Keratinocyte (primary cell): Measurements from ENCODE around the gene PDZD2. TPM values are rescaled to one million over a fixed set of nuclear protein-coding genes. Genes with fewer than 3 reads are reported as not detected.

Source experiments
- DNase-seq: peaks from one replicate; pipeline ENCODE4 v3.0.0-alpha.2; 2011; ENCODE audit warnings: low read depth, missing footprints, low spot score
- FAIRE-seq: peaks from 2 replicates; lab custom pipeline; 2011; peaks lifted over from hg19 to GRCh38; lab: Jason Lieb, UNC
- H2AFZ ChIP-seq: 2 replicates; pipeline ENCODE4 v1.6.0; 2012; ENCODE audit warnings: low read length, control low read depth, inconsistent platforms; ENCODE audit not compliant: control insufficient read depth
- H3K27ac ChIP-seq: 2 replicates; pipeline ENCODE4 v1.5.1; 2011; ENCODE audit warnings: low read length; ENCODE audit not compliant: control insufficient read depth, insufficient read depth
- H3K27me3 ChIP-seq: 3 replicates; pipeline ENCODE4 v1.6.0; 2011; ENCODE audit warnings: low read length; ENCODE audit not compliant: control insufficient read depth, insufficient read depth; ENCODE audit errors: extremely low read depth
- H3K36me3 ChIP-seq, 2 experiments: 2 replicates in 1 of 2; 3 replicates in 1 of 2; pipeline ENCODE4 v1.5.1; 2011; ENCODE audit warnings: low read length in 2 of 2, mild to moderate bottlenecking in 1 of 2; ENCODE audit not compliant: control insufficient read depth in 2 of 2, insufficient read depth in 2 of 2; ENCODE audit errors: extremely low read depth in 1 of 2
- H3K4me1 ChIP-seq: 3 replicates; pipeline ENCODE4 v1.5.1; 2011; ENCODE audit warnings: low read length; ENCODE audit not compliant: control insufficient read depth, insufficient read depth; ENCODE audit errors: extremely low read depth
- H3K4me2 ChIP-seq: 3 replicates; pipeline ENCODE4 v1.6.0; 2011; ENCODE audit warnings: low read depth, low read length; ENCODE audit not compliant: control insufficient read depth, insufficient read depth; ENCODE audit errors: extremely low read depth
- H3K4me3 ChIP-seq, 3 experiments: fragments of 200-600 bp in 1 of 3; sonication (generic) in 1 of 3; 2 replicates in 2 of 3; 3 replicates in 1 of 3; pipeline ENCODE4 v1.5.1; 2011 to 2016; ENCODE audit warnings: low read length in 3 of 3, mild to moderate bottlenecking in 3 of 3, control low read depth in 2 of 3, inconsistent platforms in 1 of 3, low read depth in 1 of 3, mixed read lengths in 1 of 3, mixed run types in 1 of 3, moderate library complexity in 1 of 3; ENCODE audit not compliant: control insufficient read depth in 2 of 3, insufficient read depth in 2 of 3; ENCODE audit errors: extremely low read depth in 1 of 3
- H3K79me2 ChIP-seq: 2 replicates; pipeline ENCODE4 v1.6.0; 2012; ENCODE audit warnings: low read length; ENCODE audit not compliant: control insufficient read depth, insufficient read depth
- H3K9ac ChIP-seq: 3 replicates; pipeline ENCODE4 v1.6.0; 2011; ENCODE audit warnings: low read length; ENCODE audit not compliant: control insufficient read depth, insufficient read depth; ENCODE audit errors: extremely low read depth
- H3K9me1 ChIP-seq: 3 replicates; pipeline ENCODE4 v1.6.0; 2011; ENCODE audit warnings: low read length; ENCODE audit not compliant: control insufficient read depth, insufficient read depth; ENCODE audit errors: extremely low read depth
- H3K9me3 ChIP-seq: 2 replicates; pipeline ENCODE4 v1.5.1; 2012; ENCODE audit warnings: low read depth, low read length; ENCODE audit not compliant: control insufficient read depth
- H4K20me1 ChIP-seq: 3 replicates; pipeline ENCODE4 v1.6.0; 2011; ENCODE audit warnings: low read length; ENCODE audit not compliant: control insufficient read depth, insufficient read depth; ENCODE audit errors: extremely low read depth
- CTCF ChIP-seq, 3 experiments: IDR thresholded peaks in 1 of 3; conservative IDR thresholded peaks in 1 of 3; optimal IDR thresholded peaks in 1 of 3; 2 replicates in 2 of 3; 3 replicates in 1 of 3; pipeline versions ENCODE3 to v1.5.1; 2011; ENCODE audit warnings: low read length in 3 of 3, mild to moderate bottlenecking in 3 of 3, moderate library complexity in 2 of 3, control low read depth in 1 of 3, inconsistent platforms in 1 of 3; ENCODE audit not compliant: insufficient read depth in 2 of 3; ENCODE audit errors: extremely low read depth in 1 of 3
- EZH2 ChIP-seq: IDR thresholded peaks from one replicate; pipeline ENCODE4 v1.6.1; 2012; ENCODE audit warnings: inconsistent platforms, mild to moderate bottlenecking, low read length, moderate library complexity
- dilution Hi-C: fragments of 300-500 bp; cut with MboI; formaldehyde crosslinking; loops from one replicate; pipeline ENCODE4 v1.7.0; 2020; ENCODE audit warnings: low sequenced_read_pairs; ENCODE audit not compliant: extremely low pct_ligation_motif_present
- polyA plus RNA-seq, 5 experiments: library from polyadenylated mRNA; depleted of rRNA in 3 of 5; stranded (reverse) in 3 of 5; stranded (forward) in 1 of 5; unstranded in 1 of 5; fragments of >200 nt; gene quantifications; 1 replicate in 1 of 5; 2 replicates in 3 of 5; 3 replicates in 1 of 5; pipeline versions ENCODE4 v1.2.1 to v1.2.3, GENCODE V29; 2011 to 2012; ENCODE audit warnings: missing spikeins in 2 of 5, low read depth in 1 of 5, low replicate concordance in 1 of 5

Gene PDZD2
- polyA plus RNA-seq, 1 donor (not counting 4 experiments of a cell fraction or from before 2014, with no cell fraction given), result 7.3 TPM

GRCh38 chr5:32002755-32003154, 363.8 kb downstream of the PDZD2 start:
- no peaks in the 10 kb centered on the region for H3K79me2 ChIP-seq
- H3K9me1 ChIP-seq, result no peaks in the 10 kb centered on the region
- no peak overlapping the region for H3K4me3 ChIP-seq
- TF ChIP-seq EZH2, result no peak
- no peak for TF ChIP-seq CTCF (optimal IDR thresholded peaks at IDR 0.05 in 1 of 3, IDR thresholded peaks at IDR 0.05 in 1 of 3, conservative IDR thresholded peaks at IDR 0.05 in 1 of 3; ENCODE audit: extremely low read depth in 1 of 3, insufficient read depth in 2 of 3, low read length in 3 of 3)
- H3K4me1 ChIP-seq, result peaks cover 4% of the 10 kb centered on the region
- H3K9me3 ChIP-seq, result no peaks in the 10 kb centered on the region
- no peak for FAIRE-seq
- H3K27me3 ChIP-seq, result no peaks in the 10 kb centered on the region
- dilution Hi-C loops, result no loop called here
- no peak overlapping the region for H3K27ac ChIP-seq
- H3K4me2 ChIP-seq, result no peak overlapping the region
- no peak overlapping the region for H2AFZ ChIP-seq
- no peaks in the 10 kb centered on the region for H4K20me1 ChIP-seq
- H3K36me3 ChIP-seq, result peaks cover 5 to 6% of the 10 kb centered on the region in 2 experiments
- no peak overlapping the region for H3K9ac ChIP-seq
- DNase-seq, result no peak

- DNase-seq (no peak), FAIRE-seq (no peak)
- dilution Hi-C loops, result no loop called here
- no peaks in the 10 kb centered on the region for H3K9me1 ChIP-seq
- no peak overlapping the region for H3K9ac ChIP-seq
- H3K36me3 ChIP-seq, result peaks cover 5 to 6% of the 10 kb centered on the region in 2 experiments
- H4K20me1 ChIP-seq, result no peaks in the 10 kb centered on the region
- no peaks in the 10 kb centered on the region for H3K9me3 ChIP-seq
- no peaks in the 10 kb centered on the region for H3K27me3 ChIP-seq
- no peaks in the 10 kb centered on the region for H3K79me2 ChIP-seq
- no peak overlapping the region for H2AFZ ChIP-seq
- no peak overlapping the region for H3K4me3 ChIP-seq
- H3K4me2 ChIP-seq, result no peak overlapping the region
- no peak overlapping the region for H3K27ac ChIP-seq
- TF ChIP-seq CTCF (optimal IDR thresholded peaks at IDR 0.05 in 1 of 3, IDR thresholded peaks at IDR 0.05 in 1 of 3, conservative IDR thresholded peaks at IDR 0.05 in 1 of 3; ENCODE audit: extremely low read depth in 1 of 3, insufficient read depth in 2 of 3, low read length in 3 of 3) (no peak), EZH2 (no peak)
- peaks cover 4% of the 10 kb centered on the region for H3K4me1 ChIP-seq
Measured at GRCh38 chr5:32003981-32004380, 365.1 kb downstream of the PDZD2 start.
